Inferior parietal cortex (tissue), 1 donor: ENCODE results near the gene TAS2R1.
A peak's percentile ranks its signal among the peaks of the same experiment; 100 is the strongest.

Source experiments
- DNase-seq: peaks from one replicate; pipeline ENCODE4 v3.0.0-alpha.2; 2016; ENCODE audit errors: extremely low spot score

Gene TAS2R1

GRCh38 chr5:9630251-9630650, at the start of gene TAS2R1:
TSS of gene TAS2R1 (minus strand) at chr5:9630351. CDS start at chr5:9630032, 319 bp downstream.
- DNase-seq = no peak

- peak; percentile 28 for DNase-seq
Measured at GRCh38 chr5:9670371-9670770, 40.2 kb upstream of the TAS2R1 start.

- DNase-seq = no peak
Measured at GRCh38 chr5:9667906-9668305, 37.8 kb upstream of the TAS2R1 start.

GRCh38 chr5:9663891-9664290, 33.7 kb upstream of the TAS2R1 start:
- DNase-seq = no peak

GRCh38 chr5:9661316-9662015, 31.3 kb upstream of the TAS2R1 start:
- no peak for DNase-seq

GRCh38 chr5:9658706-9659105, 28.6 kb upstream of the TAS2R1 start:
- DNase-seq = no peak

- no peak for DNase-seq
Measured at GRCh38 chr5:9657819-9658218, 27.7 kb upstream of the TAS2R1 start.

GRCh38 chr5:9655641-9656040, 25.5 kb upstream of the TAS2R1 start:
- no peak for DNase-seq

- DNase-seq = no peak
Measured at GRCh38 chr5:9654886-9655285, 24.7 kb upstream of the TAS2R1 start.

- DNase-seq = peak; percentile 9
Measured at GRCh38 chr5:9653811-9654210, 23.7 kb upstream of the TAS2R1 start.

- DNase-seq = no peak
Measured at GRCh38 chr5:9653061-9653460, 22.9 kb upstream of the TAS2R1 start.

- DNase-seq = no peak
Measured at GRCh38 chr5:9652295-9652694, 22.1 kb upstream of the TAS2R1 start.

- no peak for DNase-seq
Measured at GRCh38 chr5:9646843-9647242, 16.7 kb upstream of the TAS2R1 start.

GRCh38 chr5:9644630-9645029, 14.5 kb upstream of the TAS2R1 start:
- DNase-seq = no peak

- DNase-seq = no peak
Measured at GRCh38 chr5:9642621-9643020, 12.5 kb upstream of the TAS2R1 start.

GRCh38 chr5:9641806-9642355, 11.7 kb upstream of the TAS2R1 start:
- no peak for DNase-seq

- no peak for DNase-seq
Measured at GRCh38 chr5:9632495-9632894, 2.3 kb upstream of the TAS2R1 start.

GRCh38 chr5:9627541-9627940, 2.6 kb downstream of the TAS2R1 start:
- no peak for DNase-seq

- DNase-seq = no peak
Measured at GRCh38 chr5:9626955-9627354, 3.2 kb downstream of the TAS2R1 start.

- no peak for DNase-seq
Measured at GRCh38 chr5:9625731-9626130, 4.4 kb downstream of the TAS2R1 start.

- no peak for DNase-seq
Measured at GRCh38 chr5:9625286-9625685, 4.9 kb downstream of the TAS2R1 start.

GRCh38 chr5:9624196-9624947, 5.8 kb downstream of the TAS2R1 start:
- DNase-seq = no peak

GRCh38 chr5:9623661-9624060, 6.5 kb downstream of the TAS2R1 start:
- no peak for DNase-seq
